GM19438 (cell line): ENCODE results near the gene KRTAP10-6.
"Not testable (repeated sequence)": the region's sequence is repeated elsewhere in the genome, so short reads cannot be mapped to it uniquely, and the experiment has no call there.

Source experiments
- ATAC-seq: cut with Tn5 transposase; IDR thresholded peaks from one replicate; pipeline ENCODE4 v1.9.1; 2021; ENCODE audit warnings: low read depth; ENCODE audit not compliant: unreplicated experiment

The KRTAP10-6 gene

DNA sequence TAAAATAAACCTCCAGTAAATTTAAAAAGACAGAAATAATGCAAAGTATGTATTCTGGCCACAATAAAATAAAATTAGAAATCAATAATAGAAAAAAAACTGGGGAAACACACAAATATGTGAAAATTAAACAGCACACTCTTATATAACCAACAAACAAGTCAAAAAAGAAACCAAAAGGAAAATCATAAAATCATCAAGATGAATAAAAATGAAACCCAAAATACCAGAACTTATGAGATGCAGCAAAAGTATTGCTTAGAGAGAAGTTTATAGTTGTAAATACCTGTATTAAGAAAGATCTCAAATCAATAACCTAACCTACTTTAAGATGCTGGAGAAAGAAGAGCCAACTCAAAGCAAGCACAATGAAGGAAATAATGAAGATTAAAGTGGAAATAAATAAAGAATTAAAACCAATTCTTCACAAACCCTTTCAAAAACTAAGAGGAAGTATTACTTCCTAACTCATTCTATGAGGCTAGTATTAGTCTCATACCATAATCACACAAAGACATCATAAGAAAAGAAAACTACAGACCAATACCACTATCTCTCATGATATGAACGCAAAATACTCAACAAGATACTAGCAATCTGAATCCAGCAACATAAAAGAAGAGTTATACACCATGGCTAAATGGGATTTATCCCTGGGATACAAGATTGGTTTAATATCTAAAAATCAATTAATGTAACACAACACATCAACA lies 27.3 kb downstream of the KRTAP10-6 start:
- no peak for ATAC-seq

DNA sequence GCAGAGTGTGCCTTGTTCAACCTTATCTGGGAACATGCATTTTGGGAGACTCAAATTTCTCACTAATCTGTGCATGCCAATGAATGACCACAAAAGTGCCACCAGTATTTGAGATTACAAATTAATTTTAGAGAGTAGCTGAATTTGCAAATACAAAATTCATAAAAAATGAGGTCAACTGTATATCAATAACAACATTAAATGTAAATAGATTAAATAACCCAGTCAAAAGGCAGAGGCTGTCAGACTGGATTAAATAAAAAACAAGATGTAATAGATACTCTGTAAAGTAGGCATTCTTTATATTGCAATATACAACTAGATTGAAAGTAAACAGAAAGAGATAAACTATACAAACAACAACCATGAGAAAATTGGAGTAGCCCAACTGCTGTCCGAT lies 28.2 kb downstream of the KRTAP10-6 start:
- ATAC-seq: no peak

DNA sequence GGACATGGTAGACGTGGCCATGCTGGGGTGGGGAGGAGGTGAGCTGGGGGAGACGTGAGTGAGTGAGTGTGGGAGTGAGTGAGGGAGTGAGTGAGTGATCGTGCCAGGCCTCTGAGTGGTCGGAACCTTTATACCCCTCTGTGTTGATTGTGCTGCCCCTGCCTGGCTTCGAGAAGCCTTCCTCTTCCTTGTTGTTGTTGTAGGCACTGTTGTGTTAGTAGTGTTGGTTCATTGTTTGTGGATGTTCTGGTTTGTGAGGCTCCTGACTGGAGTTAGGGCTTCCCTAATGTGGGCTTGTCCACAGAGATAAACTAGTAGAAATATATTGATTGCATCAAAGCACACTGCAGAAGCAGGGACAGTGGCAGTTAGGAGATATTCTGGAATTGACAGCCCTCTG lies 33.6 kb downstream of the KRTAP10-6 start, which contains the start of gene KRTAP10-3:
KRTAP10-3 (minus strand) TSS at position 101 of the 400 bp plus-strand sequence; CDS start at position 21, 80 bp downstream.
- ATAC-seq: no peak

DNA sequence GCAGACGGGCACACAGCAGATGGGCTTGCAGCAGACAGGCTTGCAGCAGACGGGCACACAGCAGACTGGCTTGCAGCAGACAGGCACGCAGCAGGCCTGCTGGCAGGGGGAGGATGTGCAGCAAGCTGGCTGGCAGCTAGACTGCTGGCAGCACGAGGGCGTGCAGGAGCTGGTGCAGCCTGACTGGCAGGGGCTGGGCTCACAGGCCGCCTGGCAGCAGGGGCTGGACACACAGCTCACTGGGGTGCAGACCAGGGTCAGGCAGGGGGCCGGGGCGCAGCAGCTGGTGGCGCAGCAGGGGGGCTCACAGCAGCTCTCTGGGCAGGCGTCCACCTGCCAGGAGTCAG lies 34.0 kb downstream of the KRTAP10-6 start:
- not testable (repeated sequence) for ATAC-seq

DNA sequence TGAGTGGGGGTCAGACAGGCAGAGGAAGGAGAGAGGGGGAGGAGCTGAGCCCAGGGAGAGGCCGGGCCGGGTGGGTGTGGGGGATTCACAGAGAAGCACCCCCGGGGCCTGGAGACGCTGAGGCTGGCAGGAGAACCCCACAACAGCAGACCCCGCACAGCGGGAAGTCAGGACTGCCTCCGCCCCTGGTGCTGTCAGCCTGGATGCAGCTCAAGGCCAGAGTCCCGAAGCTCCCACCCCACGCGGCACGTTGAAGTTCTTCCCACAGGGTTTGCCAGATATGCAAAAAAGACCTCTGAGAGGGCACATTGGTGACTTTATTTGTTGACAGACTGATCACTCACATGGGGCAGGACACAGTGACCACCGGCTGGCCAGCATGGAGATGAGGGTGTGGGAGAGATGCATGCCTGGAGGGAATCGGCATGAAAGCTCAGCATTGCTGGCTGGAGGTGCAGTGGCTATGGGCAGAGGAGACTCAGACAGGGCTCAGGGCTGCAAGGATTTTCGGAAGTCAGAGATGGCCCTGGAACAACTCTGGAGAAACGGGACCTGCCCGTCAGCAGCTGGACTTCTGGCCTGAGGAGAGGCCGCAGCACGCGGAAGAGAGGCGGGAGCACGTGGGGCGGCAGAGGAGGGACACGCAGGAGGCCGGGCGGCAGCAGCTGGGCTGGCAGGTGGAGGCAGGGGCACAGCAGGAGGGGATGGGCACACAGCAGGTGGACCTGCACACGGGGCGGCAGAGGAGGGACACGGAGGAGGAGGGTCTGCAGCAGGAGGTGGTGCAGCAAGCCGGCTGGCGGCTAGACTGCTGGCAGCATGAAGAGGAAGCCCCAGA lies 34.6 kb downstream of the KRTAP10-6 start:
- no peak for ATAC-seq

DNA sequence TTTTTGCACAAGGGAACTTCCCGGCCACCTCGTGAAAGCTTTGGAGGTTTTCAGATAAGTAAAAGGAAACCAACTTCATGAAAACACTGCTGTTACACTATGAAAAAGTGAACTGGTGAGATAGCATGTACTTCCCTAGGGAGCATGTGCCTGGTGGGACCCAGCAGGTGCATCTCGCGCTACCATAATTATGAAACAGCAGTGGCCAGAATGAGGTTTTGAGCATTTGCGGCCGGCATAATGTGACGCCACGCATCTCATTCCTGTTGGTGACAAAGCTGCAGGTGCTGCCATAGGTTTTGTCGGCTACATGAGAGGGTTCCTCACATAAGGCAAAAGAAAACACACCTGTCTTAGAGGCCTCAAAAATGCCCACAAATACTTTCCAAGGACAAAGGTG lies 35.4 kb downstream of the KRTAP10-6 start:
- ATAC-seq: no peak

DNA sequence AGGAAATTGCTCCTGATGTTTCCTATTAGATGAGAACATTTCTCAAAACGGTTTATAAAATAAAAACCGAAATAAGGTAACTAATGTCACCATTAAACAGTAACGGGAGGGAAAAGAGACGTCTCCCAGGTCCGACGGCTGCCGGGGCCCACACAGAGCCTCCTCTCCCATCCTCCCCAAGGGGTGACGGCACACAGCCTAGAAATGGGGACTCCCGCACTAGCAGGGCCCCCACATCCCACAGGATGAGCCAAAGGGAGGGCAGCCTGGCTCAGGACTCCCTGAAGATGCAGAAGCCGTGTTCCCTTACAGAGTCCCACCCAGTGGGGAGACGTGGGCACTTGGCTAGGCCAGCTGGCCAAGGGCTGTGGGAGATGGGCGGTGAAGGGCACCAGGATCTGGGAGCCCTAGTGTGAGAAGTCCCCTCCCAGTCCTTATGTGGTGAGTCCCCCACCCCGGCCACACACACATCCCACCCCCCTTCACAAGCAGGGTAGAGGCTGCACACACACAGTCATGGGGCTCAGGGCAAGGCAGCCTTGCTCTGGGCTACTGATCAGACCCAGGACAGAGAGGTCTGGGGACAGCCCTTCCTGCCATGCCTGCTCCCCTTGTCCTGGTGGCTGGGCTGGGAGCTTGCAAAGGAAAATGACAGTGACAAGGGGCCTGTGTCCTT lies 37.0 kb downstream of the KRTAP10-6 start:
- ATAC-seq: no peak

DNA sequence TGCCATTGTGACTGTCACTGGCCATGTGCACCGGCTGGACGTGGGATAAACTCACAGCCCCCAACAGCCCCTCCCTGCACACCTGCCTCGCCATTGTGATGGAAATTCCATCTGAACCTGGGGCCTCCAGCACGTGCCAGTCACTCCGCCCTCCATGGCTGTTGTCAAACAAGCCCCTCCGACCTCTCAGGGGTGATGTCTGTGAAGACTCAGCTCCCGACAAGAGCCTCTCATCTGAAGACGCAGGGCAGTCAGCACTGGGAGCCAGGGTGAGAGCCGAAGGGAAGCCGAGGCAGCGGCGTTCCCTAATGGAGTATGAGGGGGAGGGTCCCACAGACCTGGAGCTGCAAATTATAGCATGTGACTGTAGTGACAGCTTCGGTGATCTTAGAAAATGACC lies 39.6 kb downstream of the KRTAP10-6 start:
- no peak for ATAC-seq

DNA sequence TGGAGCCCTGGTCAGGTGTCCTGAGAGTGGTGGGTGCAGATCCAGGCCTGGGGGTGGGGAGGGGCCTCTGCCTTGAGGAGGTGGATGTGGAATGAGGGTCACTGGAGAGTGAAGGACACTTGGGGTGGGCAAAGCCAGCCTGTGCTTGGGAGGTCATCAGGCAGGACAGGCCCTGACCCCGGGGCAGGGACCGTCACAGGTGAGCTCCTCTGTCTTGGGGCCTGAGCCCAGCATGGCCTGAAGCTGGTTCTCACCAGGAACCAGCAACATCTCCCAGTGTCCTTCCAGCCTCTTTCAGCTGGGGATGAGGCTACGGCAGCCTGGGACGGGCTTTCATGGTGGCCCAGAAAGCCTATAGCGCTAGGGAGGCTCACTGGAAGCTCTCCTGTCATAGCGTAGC lies 40.2 kb downstream of the KRTAP10-6 start:
- no peak for ATAC-seq

DNA sequence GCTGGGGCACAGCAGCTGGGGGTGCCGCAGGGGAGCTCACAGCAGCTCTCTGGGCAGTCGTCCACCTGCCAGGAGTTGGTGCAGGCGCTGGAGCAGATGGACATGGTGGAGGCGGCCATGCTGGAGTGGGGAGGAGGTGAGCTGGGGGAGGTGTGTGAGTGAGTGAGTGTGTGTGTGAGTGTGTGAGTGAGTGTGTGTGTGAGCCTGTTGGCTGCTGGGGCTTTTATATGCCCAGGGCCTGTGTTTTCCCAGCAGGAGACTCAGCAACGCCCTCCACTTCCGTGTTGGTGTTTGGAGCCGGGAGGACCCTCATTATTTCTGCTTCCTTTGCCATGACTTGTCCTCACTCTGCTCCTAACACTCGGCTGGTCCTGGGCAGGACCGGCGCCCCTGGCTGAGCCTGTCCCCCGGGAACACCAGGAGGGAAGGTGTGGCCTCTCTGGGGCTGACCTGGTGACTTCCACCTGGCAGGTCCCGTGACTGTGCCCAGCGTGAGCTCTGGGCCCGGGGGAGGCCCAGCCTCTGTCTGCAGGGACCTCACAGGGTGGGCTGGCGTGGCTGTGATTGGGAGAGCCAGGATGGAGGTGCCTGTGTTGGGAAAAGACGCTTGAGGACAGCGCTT lies 40.9 kb downstream of the KRTAP10-6 start, which contains the start of gene KRTAP10-2:
KRTAP10-2 (minus strand) TSS at position 166 of the 622 bp plus-strand sequence; CDS start at position 119, 47 bp downstream.
- no peak for ATAC-seq

DNA sequence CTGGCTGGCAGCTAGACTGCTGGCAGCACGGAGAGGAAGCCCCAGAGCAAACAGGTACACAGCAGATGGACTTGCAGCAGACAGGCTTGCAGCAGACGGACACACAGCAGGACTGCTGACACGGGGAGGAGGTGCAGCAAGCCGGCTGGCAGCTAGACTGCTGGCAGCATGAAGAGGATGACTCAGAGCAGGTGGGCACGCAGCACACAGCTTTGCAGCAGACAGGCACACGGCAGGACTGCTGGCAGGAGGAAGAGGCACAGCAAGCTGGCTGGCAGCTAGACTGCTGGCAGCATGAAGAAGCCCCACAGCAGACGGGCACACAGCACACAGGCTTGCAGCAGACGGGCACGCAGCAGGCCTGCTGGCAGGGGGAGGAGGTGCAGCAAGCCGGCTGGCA lies 41.5 kb downstream of the KRTAP10-6 start:
- no peak for ATAC-seq

DNA sequence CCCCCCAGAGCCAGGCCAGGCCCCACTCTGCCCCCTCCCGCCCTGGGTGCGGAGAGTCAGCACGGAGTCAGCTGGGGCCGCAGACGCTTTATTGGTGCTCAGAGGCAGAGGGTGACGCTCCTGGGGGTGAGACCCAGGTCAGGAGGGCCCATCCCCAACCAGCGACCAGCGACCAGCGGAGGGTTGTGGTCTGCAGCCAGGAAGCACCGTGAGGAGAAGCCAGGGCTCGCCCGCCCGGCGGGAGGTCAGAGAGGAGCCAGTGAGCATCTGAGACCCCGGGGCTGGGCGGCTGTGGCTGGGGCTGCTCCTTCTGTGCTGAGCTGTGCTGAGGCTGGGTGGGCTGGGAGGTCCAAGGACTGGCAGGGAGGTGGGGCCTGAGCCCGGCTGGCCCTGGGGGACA lies 42.0 kb downstream of the KRTAP10-6 start:
- not testable (repeated sequence) for ATAC-seq

DNA sequence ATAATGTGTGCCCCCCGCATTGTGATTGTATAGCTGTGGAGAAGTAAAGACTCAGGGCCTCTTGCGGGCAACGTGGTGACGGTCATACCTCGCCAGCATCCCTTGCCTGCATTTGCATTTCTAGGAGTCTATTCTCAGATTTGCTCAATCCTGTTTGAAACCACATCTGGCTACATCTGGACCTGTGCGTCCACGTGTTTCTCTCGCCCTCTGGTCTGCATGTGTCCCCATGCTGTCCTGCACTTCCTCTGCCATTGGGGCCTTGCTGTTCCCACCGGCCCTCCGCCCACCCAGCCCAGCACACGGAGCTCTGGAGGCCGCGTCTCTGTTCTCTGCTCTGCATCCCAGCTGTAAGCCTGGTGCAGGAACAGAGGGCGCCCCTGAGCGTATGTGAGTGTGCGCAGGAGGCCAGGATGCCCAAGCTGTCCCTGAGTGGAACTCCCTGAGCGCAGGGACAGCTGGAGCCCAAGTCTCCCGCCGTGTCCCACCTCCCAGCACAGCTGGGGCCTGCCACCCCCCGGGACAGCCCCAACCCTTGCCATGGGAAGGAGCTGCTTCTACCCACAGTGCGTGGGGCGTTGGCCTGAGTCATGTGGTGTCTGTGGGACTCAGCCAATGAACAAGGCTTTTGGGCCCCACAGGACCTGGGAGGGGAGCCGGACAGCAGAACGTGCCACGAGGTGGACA lies 42.6 kb downstream of the KRTAP10-6 start:
- ATAC-seq: no peak

DNA sequence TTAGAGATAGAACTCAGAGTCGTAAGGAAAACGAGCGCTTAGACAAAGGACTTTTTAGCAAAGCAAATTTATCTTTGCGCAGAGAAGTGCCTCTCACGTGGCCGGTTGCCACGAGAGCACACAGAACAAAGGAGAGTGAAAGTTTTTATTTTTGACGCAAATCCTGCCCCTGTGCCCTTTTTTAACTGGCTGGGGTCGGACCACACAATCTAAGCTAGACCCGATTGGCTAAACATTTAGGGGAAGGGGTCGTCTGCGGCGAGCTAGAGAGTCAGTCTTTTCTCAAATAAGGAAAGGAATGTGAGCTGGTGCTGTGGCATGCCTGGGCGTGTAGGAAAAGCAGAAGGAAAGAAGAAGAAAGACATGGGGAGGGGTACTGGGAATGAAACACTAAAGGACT lies 43.4 kb downstream of the KRTAP10-6 start:
- ATAC-seq: no peak

DNA sequence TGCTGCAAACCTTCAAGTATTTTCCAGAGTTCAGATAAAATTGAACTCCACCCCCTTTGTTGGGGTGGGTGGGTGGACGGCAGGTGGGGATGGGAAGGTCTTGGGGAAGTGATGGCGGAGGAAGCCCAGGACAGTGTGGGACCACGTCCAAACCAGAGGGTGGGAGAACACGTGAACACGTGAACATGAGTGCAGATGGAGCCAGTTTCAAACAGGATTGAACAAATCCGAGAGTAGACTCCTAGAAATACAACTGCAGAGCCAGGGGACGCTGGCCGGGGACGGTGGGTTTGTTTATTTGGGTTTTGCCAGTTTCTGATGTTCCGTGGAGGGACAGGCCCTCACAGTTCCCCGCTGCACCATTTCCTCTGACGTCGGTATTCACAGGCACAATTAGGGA lies 43.9 kb downstream of the KRTAP10-6 start:
- no peak for ATAC-seq

DNA sequence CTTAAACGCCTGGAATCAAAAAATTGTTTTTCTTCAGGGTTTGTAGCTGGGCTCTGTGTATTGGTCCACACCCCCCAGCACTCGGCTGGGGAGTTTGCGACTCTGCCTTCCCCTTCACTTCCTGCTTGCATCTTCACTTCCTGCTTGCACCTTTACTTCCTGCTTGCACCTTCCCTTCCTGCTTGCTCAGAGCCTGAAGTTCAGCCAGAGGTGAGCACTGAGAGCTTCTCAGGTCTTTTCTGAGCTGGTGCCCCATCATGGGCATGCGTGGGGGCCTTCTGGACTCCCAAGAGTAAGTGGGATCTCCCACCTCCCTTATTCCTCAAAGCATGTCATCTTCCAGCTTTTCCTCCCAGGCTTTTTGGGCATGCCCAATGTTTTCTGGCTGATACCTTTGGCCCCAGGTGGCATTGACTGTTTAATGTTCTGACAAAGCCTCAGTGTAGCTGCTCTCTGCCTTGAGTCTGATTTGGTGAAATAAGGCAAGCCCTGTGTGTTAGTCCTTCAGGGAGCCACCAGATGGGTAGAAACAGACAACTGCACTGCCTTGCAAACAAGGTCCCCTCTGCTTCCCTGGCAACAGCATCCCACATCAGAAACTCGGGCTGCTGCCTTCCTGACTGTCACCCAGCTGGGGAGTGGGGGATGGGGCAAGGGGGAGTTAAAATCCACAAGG lies 44.5 kb downstream of the KRTAP10-6 start:
- no peak for ATAC-seq

DNA sequence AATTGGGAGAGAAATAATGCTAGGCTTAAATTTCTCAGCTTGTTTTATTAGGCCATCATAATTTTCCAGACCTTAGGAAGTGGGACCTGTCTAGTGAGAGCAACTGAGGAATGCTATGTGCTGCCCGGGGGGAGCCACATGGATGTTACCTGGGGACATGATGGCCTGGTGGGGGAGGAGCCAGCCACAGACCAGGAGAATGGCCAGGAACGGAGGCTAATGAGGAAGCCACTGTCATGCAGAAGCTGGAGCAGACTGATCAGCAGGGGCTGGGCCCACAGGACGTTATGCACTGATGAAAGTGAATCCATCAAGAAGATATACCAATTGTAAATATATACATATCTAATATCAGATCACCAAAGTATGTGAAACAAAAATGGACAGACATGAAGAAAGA lies 47.7 kb downstream of the KRTAP10-6 start:
- ATAC-seq: no peak

DNA sequence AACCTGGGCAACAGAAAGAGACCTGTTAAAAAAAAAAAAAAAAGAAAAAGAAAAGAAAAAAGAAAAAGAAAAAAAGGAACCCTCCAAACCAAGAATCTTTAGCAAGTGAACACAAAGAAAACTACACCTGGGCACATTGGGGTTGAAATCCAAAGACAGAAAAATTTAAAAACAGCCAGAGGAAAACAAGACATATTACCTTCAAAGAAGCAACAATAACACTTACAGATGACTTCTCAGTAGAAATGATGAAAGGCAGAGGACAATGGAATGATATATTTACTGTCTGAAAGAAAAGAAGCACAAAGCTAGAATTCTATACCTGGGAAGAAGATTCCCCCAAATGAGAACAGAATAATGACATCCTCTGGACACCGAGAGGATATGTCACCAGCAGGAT lies 49.6 kb downstream of the KRTAP10-6 start:
- ATAC-seq: no peak
